Activated CD4-positive, alpha-beta T cell treated with anti-CD3 and anti-CD28 coated beads, Interleukin-10, Interleukin-2, amounts not matched to agents 100 ng/mL and 50 ng/mL, durations not matched to agents 16 hours and 8 hours (primary cell): ENCODE measurements around the gene PTCD1.

Experiments
- DNase-seq: peaks from one replicate; pipeline ENCODE4 v3.0.0-alpha.2; 2020

The PTCD1 gene

GRCh38 chr7:99408379-99409191 is 30.0 kb downstream of the PTCD1 start, which contains the start of the genes BUD31 and PDAP1:
Gene BUD31 (plus strand): TSS chr7:99408969. CDS start chr7:99411093, 2,124 bp downstream.
Gene PDAP1 (minus strand): TSS chr7:99408597. CDS start chr7:99408548, 49 bp downstream.
- DNase-seq = peak; percentile 93

- peak; percentile 39 for DNase-seq
Observed at GRCh38 chr7:99407872-99408378, 30.7 kb downstream of the PTCD1 start.

- no peak for DNase-seq
Observed at GRCh38 chr7:99406557-99406956, 32.0 kb downstream of the PTCD1 start.

- no peak for DNase-seq
Observed at GRCh38 chr7:99404977-99405320, 33.6 kb downstream of the PTCD1 start.

- DNase-seq = no peak
Observed at GRCh38 chr7:99404235-99404976, 34.2 kb downstream of the PTCD1 start.

GRCh38 chr7:99403764-99404163 is 34.8 kb downstream of the PTCD1 start:
- no peak for DNase-seq

GRCh38 chr7:99402854-99403253 is 35.7 kb downstream of the PTCD1 start:
- no peak for DNase-seq

- DNase-seq = no peak
Observed at GRCh38 chr7:99399597-99399996, 39.0 kb downstream of the PTCD1 start.

GRCh38 chr7:99398891-99399445 is 39.6 kb downstream of the PTCD1 start:
- DNase-seq = no peak

GRCh38 chr7:99397297-99397983 is 41.2 kb downstream of the PTCD1 start:
- DNase-seq = no peak

- no peak for DNase-seq
Observed at GRCh38 chr7:99396418-99397296, 41.9 kb downstream of the PTCD1 start.

- no peak for DNase-seq
Observed at GRCh38 chr7:99395616-99396327, 42.8 kb downstream of the PTCD1 start.

- DNase-seq = no peak
Observed at GRCh38 chr7:99394188-99394502, 44.5 kb downstream of the PTCD1 start.

- no peak for DNase-seq
Observed at GRCh38 chr7:99393355-99394187, 45.0 kb downstream of the PTCD1 start.

GRCh38 chr7:99392659-99393354 is 45.8 kb downstream of the PTCD1 start:
- DNase-seq = peak; percentile 84

GRCh38 chr7:99392046-99392445 is 46.6 kb downstream of the PTCD1 start:
- no peak for DNase-seq

- DNase-seq = no peak
Observed at GRCh38 chr7:99390941-99391602, 47.5 kb downstream of the PTCD1 start.

- no peak for DNase-seq
Observed at GRCh38 chr7:99389772-99390171, 48.8 kb downstream of the PTCD1 start.

- no peak for DNase-seq
Observed at GRCh38 chr7:99387912-99388311, 50.7 kb downstream of the PTCD1 start.
